Progenitor cell of endocrine pancreas (in vitro differentiated cells): ENCODE measurements around the gene HM13. TPM values are rescaled to one million over a fixed set of nuclear protein-coding genes. Genes with fewer than 3 reads are reported as not detected.

Source experiments
- DNase-seq: peaks from one replicate; pipeline ENCODE4 v3.0.0; 2021; ENCODE audit warnings: low spot score; ENCODE audit not compliant: unreplicated experiment
- H3K27ac Mint-ChIP-seq: 2 replicates; pipeline ENCODE4 v1.8.0; 2021; ENCODE audit warnings: mild to moderate bottlenecking, moderate library complexity, mixed read lengths
- H3K27me3 Mint-ChIP-seq: 2 replicates; pipeline ENCODE4 v1.8.0; 2021; ENCODE audit warnings: mixed read lengths
- H3K36me3 Mint-ChIP-seq: 2 replicates; pipeline ENCODE4 v1.8.0; 2022; ENCODE audit warnings: mixed read lengths; ENCODE audit not compliant: insufficient read depth
- H3K4me1 Mint-ChIP-seq: 2 replicates; pipeline ENCODE4 v1.8.0; 2021; ENCODE audit warnings: low read depth, mixed read lengths
- H3K4me3 Mint-ChIP-seq: 2 replicates; pipeline ENCODE4 v1.8.0; 2021; ENCODE audit warnings: low read depth, mild to moderate bottlenecking, moderate library complexity, mixed read lengths
- H3K9me3 Mint-ChIP-seq: 2 replicates; pipeline ENCODE4 v1.8.0; 2021; ENCODE audit warnings: low read depth, mixed read lengths
- total RNA-seq: library from RNA; stranded (reverse); gene quantifications from 2 replicates; pipeline ENCODE4 v1.2.1, GENCODE V29; 2021
- TF ChIP-seq, protein P1 (sequence below): fragments of 200-600 bp; sonication (generic); IDR thresholded peaks from one replicate; pipeline ENCODE4 v1.5.0; 2021; ENCODE audit warnings: antibody characterized with exemption, mild to moderate bottlenecking; ENCODE audit not compliant: unreplicated experiment

Gene HM13
- total RNA-seq, 1 donor from 2014 or later: 217 TPM

DNA sequence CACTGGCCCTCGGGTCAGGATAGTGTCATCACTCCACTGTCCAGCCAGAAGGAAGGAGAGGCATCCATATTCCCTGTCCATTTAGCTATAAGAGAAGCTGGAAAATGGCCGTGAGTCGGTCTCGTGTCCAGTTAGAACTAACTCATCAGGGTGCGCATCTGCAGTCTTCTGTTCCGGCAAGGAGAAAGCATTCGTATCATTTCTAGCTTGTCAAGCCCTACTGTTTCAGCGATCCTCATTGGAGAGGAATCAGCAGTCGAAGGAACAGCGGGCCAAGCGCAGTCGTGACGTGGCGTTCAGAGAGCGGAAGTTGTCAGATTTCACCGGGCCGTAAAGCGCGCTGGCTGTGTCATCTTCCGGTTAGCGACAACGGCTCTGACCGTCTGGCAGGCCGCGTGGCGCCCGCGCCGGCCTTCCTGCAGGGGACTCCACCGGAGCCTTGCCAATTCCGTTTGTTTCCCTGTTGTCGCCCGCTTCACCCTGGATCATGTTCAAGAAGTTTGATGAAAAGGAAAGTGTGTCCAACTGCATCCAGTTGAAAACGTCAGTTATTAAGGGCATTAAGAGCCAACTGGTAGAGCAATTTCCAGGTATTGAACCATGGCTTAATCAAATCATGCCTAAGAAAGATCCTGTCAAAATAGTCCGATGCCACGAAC lies 32.9 kb downstream of the HM13 start:
- TF ChIP-seq, protein P1, sequence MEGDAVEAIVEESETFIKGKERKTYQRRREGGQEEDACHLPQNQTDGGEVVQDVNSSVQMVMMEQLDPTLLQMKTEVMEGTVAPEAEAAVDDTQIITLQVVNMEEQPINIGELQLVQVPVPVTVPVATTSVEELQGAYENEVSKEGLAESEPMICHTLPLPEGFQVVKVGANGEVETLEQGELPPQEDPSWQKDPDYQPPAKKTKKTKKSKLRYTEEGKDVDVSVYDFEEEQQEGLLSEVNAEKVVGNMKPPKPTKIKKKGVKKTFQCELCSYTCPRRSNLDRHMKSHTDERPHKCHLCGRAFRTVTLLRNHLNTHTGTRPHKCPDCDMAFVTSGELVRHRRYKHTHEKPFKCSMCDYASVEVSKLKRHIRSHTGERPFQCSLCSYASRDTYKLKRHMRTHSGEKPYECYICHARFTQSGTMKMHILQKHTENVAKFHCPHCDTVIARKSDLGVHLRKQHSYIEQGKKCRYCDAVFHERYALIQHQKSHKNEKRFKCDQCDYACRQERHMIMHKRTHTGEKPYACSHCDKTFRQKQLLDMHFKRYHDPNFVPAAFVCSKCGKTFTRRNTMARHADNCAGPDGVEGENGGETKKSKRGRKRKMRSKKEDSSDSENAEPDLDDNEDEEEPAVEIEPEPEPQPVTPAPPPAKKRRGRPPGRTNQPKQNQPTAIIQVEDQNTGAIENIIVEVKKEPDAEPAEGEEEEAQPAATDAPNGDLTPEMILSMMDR: no peak
- H3K27ac Mint-ChIP-seq: peak overlapping the region; percentile 98
- peaks cover 6% of the 10 kb centered on the region for H3K4me1 Mint-ChIP-seq
- H3K27me3 Mint-ChIP-seq: no peaks in the 10 kb centered on the region
- peak overlapping the region; percentile 91 for H3K4me3 Mint-ChIP-seq
- DNase-seq: peak; percentile 60
- H3K36me3 Mint-ChIP-seq: peaks cover 37% of the 10 kb centered on the region
- no peaks in the 10 kb centered on the region for H3K9me3 Mint-ChIP-seq

DNA sequence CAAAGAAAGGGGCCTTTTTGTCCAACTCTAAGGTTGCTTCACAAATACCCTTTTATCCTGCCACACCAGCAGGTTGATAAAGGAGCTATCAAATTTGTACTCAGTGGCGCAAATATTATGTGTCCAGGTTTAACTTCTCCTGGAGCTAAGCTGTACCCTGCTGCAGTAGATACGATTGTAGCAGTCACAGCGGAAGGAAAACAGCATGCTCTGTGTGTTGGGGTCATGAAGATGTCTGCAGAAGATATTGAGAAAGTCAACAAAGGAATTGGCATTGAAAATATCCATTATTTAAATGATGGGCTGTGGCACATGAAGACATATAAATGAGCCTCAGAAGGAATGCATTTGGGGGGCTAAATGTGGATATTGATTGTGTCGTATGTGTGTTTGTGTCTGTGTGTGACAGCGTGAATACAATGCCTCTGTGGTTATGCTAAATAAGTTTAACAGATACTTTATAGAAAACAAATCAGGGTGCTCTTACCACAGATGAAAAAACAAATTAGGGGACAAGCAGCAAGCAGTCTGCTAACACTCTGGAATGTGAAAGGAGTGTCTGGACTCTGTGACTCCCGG lies 33.6 kb downstream of the HM13 start:
- H3K36me3 Mint-ChIP-seq: peaks cover 36% of the 10 kb centered on the region
- H3K9me3 Mint-ChIP-seq: no peaks in the 10 kb centered on the region
- H3K4me1 Mint-ChIP-seq: peaks cover 6% of the 10 kb centered on the region
- no peaks in the 10 kb centered on the region for H3K27me3 Mint-ChIP-seq
- TF ChIP-seq, protein P1: no peak
- DNase-seq: no peak
- H3K27ac Mint-ChIP-seq: peak overlapping the region; percentile 98
- H3K4me3 Mint-ChIP-seq: peak overlapping the region; percentile 91

DNA sequence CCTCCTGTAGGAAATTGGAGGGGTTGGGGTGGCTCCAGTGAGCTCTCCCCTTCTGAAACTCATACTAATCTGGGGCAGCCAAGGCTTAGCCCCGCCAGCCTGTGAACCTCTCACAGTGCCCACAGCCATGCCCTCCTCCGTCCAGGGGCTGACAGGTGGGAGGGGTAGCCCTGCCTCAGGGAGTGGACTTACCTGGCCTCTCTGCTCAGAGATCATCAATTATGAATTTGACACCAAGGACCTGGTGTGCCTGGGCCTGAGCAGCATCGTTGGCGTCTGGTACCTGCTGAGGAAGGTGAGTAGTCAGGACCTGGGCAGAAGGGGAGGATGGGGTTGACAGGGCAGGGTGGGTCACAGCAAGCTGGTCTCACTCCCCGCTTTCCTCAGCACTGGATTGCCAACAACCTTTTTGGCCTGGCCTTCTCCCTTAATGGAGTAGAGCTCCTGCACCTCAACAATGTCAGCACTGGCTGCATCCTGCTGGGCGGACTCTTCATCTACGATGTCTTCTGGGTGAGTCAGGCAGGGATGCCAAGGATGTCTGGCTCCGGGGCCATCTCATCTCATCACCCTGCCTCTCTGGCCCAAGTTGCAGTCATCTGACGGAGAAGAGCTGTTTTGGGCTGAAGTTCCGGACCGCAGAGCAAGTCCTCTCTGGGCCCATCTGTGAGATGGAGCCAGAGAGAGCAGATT lies 34.7 kb downstream of the HM13 start:
- TF ChIP-seq, protein P1: no peak
- DNase-seq: no peak
- Mint-ChIP-seq H3K4me1 (peaks cover 6% of the 10 kb centered on the region), H3K27me3 (no peaks in the 10 kb centered on the region), H3K27ac (peak overlapping the region; percentile 67), H3K9me3 (no peaks in the 10 kb centered on the region), H3K36me3 (peaks cover 36% of the 10 kb centered on the region), H3K4me3 (peak overlapping the region; percentile 91)

DNA sequence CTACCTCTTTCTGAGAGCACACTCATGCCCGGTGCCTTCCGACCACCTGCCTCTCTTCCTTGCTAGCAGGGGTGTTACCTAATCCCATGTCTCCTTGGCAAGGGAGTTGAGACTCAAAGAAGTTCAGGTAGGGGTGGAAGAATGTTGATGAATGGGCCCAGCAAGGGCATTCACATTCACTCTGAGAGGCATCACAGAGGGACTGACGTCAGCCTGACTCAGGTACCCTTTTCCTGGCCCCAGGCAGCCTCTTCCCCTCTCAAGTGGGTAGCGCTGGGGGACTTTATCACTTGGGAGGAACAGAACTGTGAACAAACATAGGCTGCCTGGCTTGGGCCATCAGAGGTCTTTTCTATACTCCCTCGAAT lies 35.3 kb downstream of the HM13 start:
- TF ChIP-seq, protein P1: no peak
- Mint-ChIP-seq H3K27ac (no peak overlapping the region), H3K4me1 (peaks cover 6% of the 10 kb centered on the region), H3K27me3 (no peaks in the 10 kb centered on the region), H3K9me3 (no peaks in the 10 kb centered on the region), H3K36me3 (peaks cover 34% of the 10 kb centered on the region), H3K4me3 (no peak overlapping the region)
- DNase-seq: no peak

DNA sequence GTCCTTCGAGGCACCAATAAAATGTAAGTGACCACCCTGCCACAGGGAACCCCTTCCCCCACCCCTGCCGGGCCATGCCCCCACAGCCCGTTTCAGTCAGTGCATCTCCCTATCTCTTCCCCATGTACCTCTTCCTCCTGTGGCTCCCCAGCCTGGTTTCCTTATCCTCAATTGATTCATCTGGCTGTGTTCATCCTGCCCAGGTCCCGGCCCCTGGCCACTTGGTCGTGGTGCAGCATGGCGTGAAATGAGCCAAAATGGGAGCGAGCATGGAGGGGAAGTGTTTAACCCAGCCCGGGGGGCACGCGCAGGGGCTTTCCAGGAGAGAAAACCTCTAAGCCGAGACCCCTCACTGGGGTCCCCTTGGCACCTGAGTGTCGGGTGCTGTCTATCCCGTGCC lies 35.9 kb downstream of the HM13 start:
- Mint-ChIP-seq H3K27me3 (no peaks in the 10 kb centered on the region), H3K4me1 (peaks cover 6% of the 10 kb centered on the region), H3K9me3 (no peaks in the 10 kb centered on the region), H3K4me3 (no peak overlapping the region), H3K36me3 (peaks cover 34% of the 10 kb centered on the region), H3K27ac (peak overlapping the region; percentile 16)
- no peak for DNase-seq
- TF ChIP-seq, protein P1: no peak
